ENCODE measurements around the gene CHN1. TPM values are rescaled to one million over a fixed set of nuclear protein-coding genes. Genes with fewer than 3 reads are reported as not detected.

Gene CHN1
- total RNA-seq, 4 donors from 2014 or later = 0.66 to 4.7 (median 2.4) TPM

- DNase-seq (no peak), ATAC-seq (no peak)
- TF ChIP-seq POLR2A (IDR thresholded peaks at IDR 0.05) = no peak
- TF ChIP-seq, protein P1, sequence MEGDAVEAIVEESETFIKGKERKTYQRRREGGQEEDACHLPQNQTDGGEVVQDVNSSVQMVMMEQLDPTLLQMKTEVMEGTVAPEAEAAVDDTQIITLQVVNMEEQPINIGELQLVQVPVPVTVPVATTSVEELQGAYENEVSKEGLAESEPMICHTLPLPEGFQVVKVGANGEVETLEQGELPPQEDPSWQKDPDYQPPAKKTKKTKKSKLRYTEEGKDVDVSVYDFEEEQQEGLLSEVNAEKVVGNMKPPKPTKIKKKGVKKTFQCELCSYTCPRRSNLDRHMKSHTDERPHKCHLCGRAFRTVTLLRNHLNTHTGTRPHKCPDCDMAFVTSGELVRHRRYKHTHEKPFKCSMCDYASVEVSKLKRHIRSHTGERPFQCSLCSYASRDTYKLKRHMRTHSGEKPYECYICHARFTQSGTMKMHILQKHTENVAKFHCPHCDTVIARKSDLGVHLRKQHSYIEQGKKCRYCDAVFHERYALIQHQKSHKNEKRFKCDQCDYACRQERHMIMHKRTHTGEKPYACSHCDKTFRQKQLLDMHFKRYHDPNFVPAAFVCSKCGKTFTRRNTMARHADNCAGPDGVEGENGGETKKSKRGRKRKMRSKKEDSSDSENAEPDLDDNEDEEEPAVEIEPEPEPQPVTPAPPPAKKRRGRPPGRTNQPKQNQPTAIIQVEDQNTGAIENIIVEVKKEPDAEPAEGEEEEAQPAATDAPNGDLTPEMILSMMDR (IDR thresholded peaks at IDR 0.05 in 4 of 5, conservative IDR thresholded peaks at IDR 0.05 in 1 of 5) = no peak
- Histone ChIP-seq H3K27ac (no peak overlapping the region), H3K4me1 (no peaks in the 10 kb centered on the region), H3K27me3 (no peaks in the 10 kb centered on the region), H3K4me3 (no peak overlapping the region), H3K36me3 (no peaks in the 10 kb centered on the region), H3K9me3 (no peaks in the 10 kb centered on the region)
- in situ Hi-C loops (cut with MboI; ENCODE audit: low sequenced_read_pairs in 4 of 4) = no loop called here
- intact Hi-C loops (cut with DNase I; ENCODE audit: low total_unique reads) = no loop called here
Measured at GRCh38 chr2:174781996-174782395, 223.2 kb downstream of the CHN1 start.

GRCh38 chr2:174781298-174781697, 223.9 kb downstream of the CHN1 start:
- no peak for DNase-seq
- Histone ChIP-seq H3K4me3 (no peak overlapping the region), H3K36me3 (no peaks in the 10 kb centered on the region), H3K27ac (no peak overlapping the region), H3K4me1 (no peaks in the 10 kb centered on the region), H3K9me3 (no peaks in the 10 kb centered on the region), H3K27me3 (no peaks in the 10 kb centered on the region)
- intact Hi-C loops (cut with DNase I; ENCODE audit: low total_unique reads) = no loop called here
- in situ Hi-C loops (cut with MboI; ENCODE audit: low sequenced_read_pairs in 4 of 4) = no loop called here
- no peak for TF ChIP-seq POLR2A (IDR thresholded peaks at IDR 0.05)
- TF ChIP-seq, protein P1 (IDR thresholded peaks at IDR 0.05 in 4 of 5, conservative IDR thresholded peaks at IDR 0.05 in 1 of 5) = no peak
- ATAC-seq = no peak

GRCh38 chr2:174780856-174781255, 224.3 kb downstream of the CHN1 start:
- in situ Hi-C loops (cut with MboI; ENCODE audit: low sequenced_read_pairs in 4 of 4) (no loop called here), intact Hi-C loops (cut with DNase I; ENCODE audit: low total_unique reads) (no loop called here)
- Histone ChIP-seq H3K27ac (no peak overlapping the region), H3K27me3 (no peaks in the 10 kb centered on the region), H3K9me3 (no peaks in the 10 kb centered on the region), H3K4me1 (no peaks in the 10 kb centered on the region), H3K36me3 (no peaks in the 10 kb centered on the region), H3K4me3 (no peak overlapping the region)
- DNase-seq (no peak), ATAC-seq (no peak)
- TF ChIP-seq, protein P1 (IDR thresholded peaks at IDR 0.05 in 4 of 5, conservative IDR thresholded peaks at IDR 0.05 in 1 of 5) = no peak
- no peak for TF ChIP-seq POLR2A (IDR thresholded peaks at IDR 0.05)

GRCh38 chr2:174780191-174780840, 224.9 kb downstream of the CHN1 start:
- H3K27ac ChIP-seq = no peak overlapping the region
- intact Hi-C loops (cut with DNase I; ENCODE audit: low total_unique reads) (no loop called here), in situ Hi-C loops (cut with MboI; ENCODE audit: low sequenced_read_pairs in 4 of 4) (no loop called here)
- DNase-seq (no peak), ATAC-seq (no peak)
- no peaks in the 10 kb centered on the region for H3K4me1 ChIP-seq
- no peak overlapping the region for H3K4me3 ChIP-seq
- no peaks in the 10 kb centered on the region for H3K9me3 ChIP-seq
- TF ChIP-seq POLR2A (IDR thresholded peaks at IDR 0.05) = no peak
- TF ChIP-seq, protein P1 (IDR thresholded peaks at IDR 0.05 in 4 of 5, conservative IDR thresholded peaks at IDR 0.05 in 1 of 5) = no peak
- H3K27me3 ChIP-seq = no peaks in the 10 kb centered on the region
- no peaks in the 10 kb centered on the region for H3K36me3 ChIP-seq

Data from gastrocnemius medialis (tissue), 4 donors.